HG03045 (cell line): ENCODE results near the gene OR4S2.

ENCODE experiments used
- ATAC-seq: cut with Tn5 transposase; IDR thresholded peaks from one replicate; pipeline ENCODE4 v1.9.1; 2021; ENCODE audit warnings: mild to moderate bottlenecking, moderate library complexity; ENCODE audit not compliant: unreplicated experiment

OR4S2 gene

GRCh38 chr11:55648027-55648426, at the start of gene OR4S2:
Gene OR4S2, plus strand, starts transcription at chr11:55648327. Its CDS starts 2,577 bp downstream, at chr11:55650904.
- no peak for ATAC-seq

- no peak for ATAC-seq
Observed at GRCh38 chr11:55607545-55607944, 40.6 kb upstream of the OR4S2 start, which contains the start of gene OR4C11. Gene OR4C11, minus strand, starts transcription at chr11:55607645. Its CDS starts 3,272 bp downstream, at chr11:55604373.

GRCh38 chr11:55624531-55624930, 23.6 kb upstream of the OR4S2 start:
- no peak for ATAC-seq

- no peak for ATAC-seq
Observed at GRCh38 chr11:55634813-55635212, 13.3 kb upstream of the OR4S2 start, which contains the start of gene OR4P4. Gene OR4P4, plus strand, starts transcription at chr11:55635113.

- ATAC-seq = no peak
Observed at GRCh38 chr11:55652560-55652959, 4.4 kb downstream of the OR4S2 start.

- no peak for ATAC-seq
Observed at GRCh38 chr11:55655096-55655495, 7.0 kb downstream of the OR4S2 start.

- peak; percentile 96 for ATAC-seq
Observed at GRCh38 chr11:55658031-55658573, 10.0 kb downstream of the OR4S2 start.

- peak; percentile 26 for ATAC-seq
Observed at GRCh38 chr11:55658608-55659007, 10.5 kb downstream of the OR4S2 start.

- ATAC-seq = no peak
Observed at GRCh38 chr11:55661901-55662300, 13.8 kb downstream of the OR4S2 start, which contains the start of gene OR4C6. Gene OR4C6, plus strand, starts transcription at chr11:55662201. Its CDS starts 2,966 bp downstream, at chr11:55665167.

GRCh38 chr11:55669376-55669775, 21.2 kb downstream of the OR4S2 start:
- no peak for ATAC-seq

- ATAC-seq = no peak
Observed at GRCh38 chr11:55673860-55674259, 25.7 kb downstream of the OR4S2 start.

GRCh38 chr11:55697817-55698216, 49.7 kb downstream of the OR4S2 start:
- ATAC-seq = no peak

- no peak for ATAC-seq
Observed at GRCh38 chr11:55701429-55701828, 53.3 kb downstream of the OR4S2 start.
